ENCODE data around the gene PPP1R3D.

DNA sequence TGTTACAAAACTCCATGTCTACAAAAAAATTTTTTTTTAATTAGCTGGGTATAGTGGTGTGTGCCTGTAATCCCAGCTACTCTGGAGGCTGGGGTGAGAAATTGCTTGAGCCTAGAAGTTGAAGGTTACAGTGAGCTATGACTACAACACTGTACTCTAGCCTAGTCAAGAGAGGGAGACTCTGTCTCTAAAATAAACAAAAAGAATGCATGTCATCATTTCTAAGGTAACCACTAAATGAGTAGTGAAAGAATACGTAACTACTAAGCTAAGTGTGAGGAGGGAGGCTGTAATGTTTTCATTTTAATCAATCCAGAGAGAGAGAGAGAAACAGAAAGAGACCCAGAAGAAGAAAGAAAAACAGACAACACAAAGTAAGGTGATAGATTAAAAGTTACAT lies 16.6 kb downstream of the PPP1R3D start:
- TF ChIP-seq POLR2A (IDR thresholded peaks at IDR 0.05; ENCODE audit: low read depth, low read length) (no peak), POU2F2 (IDR thresholded peaks at IDR 0.05; ENCODE audit: low read depth, low read length) (no peak), POLR2AphosphoS5 (IDR thresholded peaks at IDR 0.05; ENCODE audit: low read depth, low read length) (no peak), TAF1 (IDR thresholded peaks at IDR 0.05; ENCODE audit: low read depth, low read length) (no peak), SPI1 (IDR thresholded peaks at IDR 0.05; ENCODE audit: low read depth, low read length) (no peak), PAX5 (IDR thresholded peaks at IDR 0.05; ENCODE audit: insufficient read depth, low read length, severe bottlenecking) (no peak)

Measured in GM12891 (cell line).